AG09319 (cell line): Measurements from ENCODE around the gene LMO7.
"Not testable (repeated sequence)": the region's sequence is repeated elsewhere in the genome, so short reads cannot be mapped to it uniquely, and the experiment has no call there.

Experiments used
- DNase-seq: peaks from one replicate; pipeline ENCODE4 v3.0.0-alpha.2; 2010; ENCODE audit warnings: low read depth; ENCODE audit errors: extremely low read depth
- TF ChIP-seq, protein P1 (sequence below): IDR thresholded peaks from 2 replicates; pipeline ENCODE4 v1.5.1; 2011; ENCODE audit warnings: low read depth, mild to moderate bottlenecking, inconsistent platforms, low read length, moderate library complexity

LMO7 gene

DNA sequence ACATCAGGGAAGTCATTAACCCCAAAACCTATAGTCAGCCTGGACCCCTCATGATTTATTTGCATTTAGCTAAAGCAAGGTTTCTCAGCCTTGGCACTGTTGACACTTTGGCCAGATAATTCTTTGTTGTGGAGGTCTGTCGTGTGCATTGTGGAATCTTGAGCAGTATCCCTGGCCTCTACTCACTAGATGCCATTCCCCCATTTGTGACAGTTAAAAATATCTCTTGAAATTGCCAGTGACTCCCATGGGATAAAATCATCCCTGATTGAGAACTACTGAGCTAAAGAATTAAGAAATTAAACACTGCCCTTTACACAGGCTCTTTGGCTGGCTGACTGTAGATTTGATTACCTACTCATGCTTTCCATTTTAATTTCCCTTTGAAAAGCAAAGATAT is 102.7 kb downstream of the LMO7 start:
- DNase-seq, result no peak
- TF ChIP-seq, protein P1, sequence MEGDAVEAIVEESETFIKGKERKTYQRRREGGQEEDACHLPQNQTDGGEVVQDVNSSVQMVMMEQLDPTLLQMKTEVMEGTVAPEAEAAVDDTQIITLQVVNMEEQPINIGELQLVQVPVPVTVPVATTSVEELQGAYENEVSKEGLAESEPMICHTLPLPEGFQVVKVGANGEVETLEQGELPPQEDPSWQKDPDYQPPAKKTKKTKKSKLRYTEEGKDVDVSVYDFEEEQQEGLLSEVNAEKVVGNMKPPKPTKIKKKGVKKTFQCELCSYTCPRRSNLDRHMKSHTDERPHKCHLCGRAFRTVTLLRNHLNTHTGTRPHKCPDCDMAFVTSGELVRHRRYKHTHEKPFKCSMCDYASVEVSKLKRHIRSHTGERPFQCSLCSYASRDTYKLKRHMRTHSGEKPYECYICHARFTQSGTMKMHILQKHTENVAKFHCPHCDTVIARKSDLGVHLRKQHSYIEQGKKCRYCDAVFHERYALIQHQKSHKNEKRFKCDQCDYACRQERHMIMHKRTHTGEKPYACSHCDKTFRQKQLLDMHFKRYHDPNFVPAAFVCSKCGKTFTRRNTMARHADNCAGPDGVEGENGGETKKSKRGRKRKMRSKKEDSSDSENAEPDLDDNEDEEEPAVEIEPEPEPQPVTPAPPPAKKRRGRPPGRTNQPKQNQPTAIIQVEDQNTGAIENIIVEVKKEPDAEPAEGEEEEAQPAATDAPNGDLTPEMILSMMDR, result no peak

GRCh38 chr13:75739244-75739868 is 103.2 kb downstream of the LMO7 start:
- no peak for DNase-seq
- TF ChIP-seq, protein P1, result no peak

GRCh38 chr13:75740031-75740430 is 103.9 kb downstream of the LMO7 start:
- TF ChIP-seq, protein P1, result no peak

DNA sequence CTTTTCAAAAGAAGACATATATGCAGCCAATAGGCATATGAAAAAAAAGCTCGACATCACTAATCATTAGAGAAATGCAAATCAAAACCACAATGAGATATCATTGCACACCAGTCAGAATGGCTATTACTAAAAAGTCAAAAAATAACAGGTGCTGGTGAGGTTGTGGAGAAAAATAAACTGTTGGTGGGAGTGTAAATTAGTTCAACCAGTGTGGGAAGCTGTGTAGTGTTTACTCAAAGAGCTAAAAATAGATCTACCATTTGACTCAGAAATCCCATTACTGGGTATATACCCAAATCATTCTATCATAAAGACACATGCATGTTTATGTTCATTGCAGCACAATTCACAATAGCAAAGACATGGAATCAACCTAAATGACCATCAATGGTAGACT is 106.9 kb downstream of the LMO7 start:
- DNase-seq, result not testable (repeated sequence)

More at GRCh38 chr13:75740031-75740430, 103.9 kb downstream of the LMO7 start:
- no peak for DNase-seq

DNA sequence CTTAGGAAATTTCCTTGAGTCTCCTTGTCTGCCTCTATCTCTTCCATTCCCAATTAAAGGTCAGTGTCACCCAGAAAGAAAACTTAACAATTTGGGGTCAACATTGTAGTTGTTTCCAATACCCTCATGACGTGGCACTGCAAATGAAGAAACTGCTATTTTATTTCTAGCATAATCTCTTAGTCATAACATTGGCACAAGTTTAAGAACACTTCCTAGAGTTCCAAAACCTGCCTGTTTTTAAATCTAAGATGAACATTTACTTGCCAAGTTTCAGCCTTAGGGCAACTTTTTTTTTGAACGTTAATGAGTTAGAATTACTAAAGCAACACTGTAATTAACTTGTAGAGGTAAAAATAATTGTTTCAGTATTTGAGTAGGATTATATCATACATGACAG is 108.0 kb downstream of the LMO7 start:
- DNase-seq, result no peak
- TF ChIP-seq, protein P1, result no peak

DNA sequence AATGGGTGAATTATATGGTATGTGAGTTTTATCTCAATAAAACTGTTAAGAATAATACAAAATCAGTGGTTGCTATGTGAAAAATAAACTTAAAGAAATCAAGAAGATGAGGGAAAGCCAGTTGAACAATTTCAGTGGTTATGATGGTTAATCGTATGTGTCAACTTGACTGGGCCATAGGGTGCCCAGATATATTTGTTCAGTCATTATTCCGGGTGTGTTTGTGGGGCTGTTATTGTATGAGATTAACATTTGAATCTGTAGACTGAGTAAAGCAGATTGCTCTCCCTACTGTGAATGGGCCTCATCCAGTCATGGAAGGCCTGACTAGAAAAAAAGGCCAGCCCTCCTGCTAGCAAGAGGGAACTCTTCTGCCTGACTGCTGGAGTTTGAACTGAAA is 109.3 kb downstream of the LMO7 start:
- no peak for DNase-seq
- TF ChIP-seq, protein P1, result no peak

DNA sequence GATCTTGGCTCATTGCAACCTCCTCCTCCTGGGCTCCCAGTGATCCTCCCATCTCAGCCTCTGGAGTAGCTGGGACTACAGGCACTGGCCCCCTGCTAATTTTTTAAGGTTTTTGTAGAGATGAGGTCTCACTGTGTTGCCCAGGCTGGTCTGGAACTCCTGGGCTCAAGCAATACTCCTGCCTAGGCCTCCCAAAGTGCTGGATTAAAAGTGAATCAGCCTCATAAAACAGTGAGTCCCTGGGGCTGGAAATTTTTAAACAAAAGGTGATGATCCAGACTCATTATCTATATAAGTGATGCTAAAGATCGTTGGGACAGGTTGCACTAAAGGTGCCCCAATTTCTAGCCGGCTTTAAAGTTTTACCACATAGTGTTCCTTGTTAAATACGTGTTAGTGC is 112.7 kb downstream of the LMO7 start:
- DNase-seq, result no peak

More for the DNA sequence above, 112.7 kb downstream of the LMO7 start:
- TF ChIP-seq, protein P1, result no peak
